CD1c-positive myeloid dendritic cell (primary cell): ENCODE data around the gene CD83.

Source experiments
- DNase-seq: peaks from one replicate; pipeline ENCODE4 v3.0.0-alpha.2; 2016; ENCODE audit errors: extremely low spot score

The CD83 gene

DNA sequence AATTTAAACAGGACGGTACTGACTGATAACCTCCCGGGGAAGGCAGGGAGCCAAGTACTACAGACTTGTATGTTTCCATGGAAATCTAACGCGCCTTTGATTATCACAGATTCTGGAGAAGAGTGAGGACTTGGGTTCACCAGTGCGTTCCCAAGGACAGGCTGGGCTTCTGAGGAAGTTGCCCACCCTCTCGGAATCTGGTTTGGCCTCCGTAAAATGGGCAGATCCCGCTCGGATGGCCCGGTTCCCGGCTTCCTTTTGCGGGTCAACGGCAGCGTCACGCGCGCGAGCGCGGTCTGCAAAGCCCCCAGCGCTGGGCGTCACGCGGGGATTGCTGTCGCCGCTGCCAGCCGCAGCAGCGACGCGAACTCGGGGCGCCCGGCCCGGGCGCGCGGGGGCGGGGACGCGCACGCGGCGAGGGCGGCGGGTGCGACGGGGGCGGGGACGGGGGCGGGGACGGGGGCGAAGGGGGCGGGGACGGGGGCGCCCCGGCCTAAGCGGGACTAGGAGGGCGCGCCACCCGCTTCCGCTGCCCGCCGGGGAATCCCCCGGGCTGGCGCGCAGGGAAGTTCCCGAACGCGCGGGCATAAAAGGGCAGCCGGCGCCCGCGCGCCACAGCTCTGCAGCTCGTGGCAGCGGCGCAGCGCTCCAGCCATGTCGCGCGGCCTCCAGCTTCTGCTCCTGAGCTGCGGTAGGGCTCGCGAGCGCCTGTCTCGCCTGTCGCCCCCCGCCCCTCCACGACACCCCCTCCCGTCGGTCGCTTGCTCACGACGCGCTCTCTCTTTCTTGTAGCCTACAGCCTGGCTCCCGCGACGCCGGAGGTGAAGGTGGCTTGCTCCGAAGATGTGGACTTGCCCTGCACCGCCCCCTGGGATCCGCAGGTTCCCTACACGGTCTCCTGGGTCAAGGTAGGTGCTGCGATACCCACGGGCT, at the start of gene CD83:
TSS of gene CD83 (plus strand) at position 615 of the 933 bp plus-strand sequence. CDS start at position 655, 40 bp downstream.
- peak; percentile 96 for DNase-seq

- DNase-seq = no peak
These were observed 49.4 kb upstream of the CD83 start for GRCh38 chr6:14068133-14068532.

DNA sequence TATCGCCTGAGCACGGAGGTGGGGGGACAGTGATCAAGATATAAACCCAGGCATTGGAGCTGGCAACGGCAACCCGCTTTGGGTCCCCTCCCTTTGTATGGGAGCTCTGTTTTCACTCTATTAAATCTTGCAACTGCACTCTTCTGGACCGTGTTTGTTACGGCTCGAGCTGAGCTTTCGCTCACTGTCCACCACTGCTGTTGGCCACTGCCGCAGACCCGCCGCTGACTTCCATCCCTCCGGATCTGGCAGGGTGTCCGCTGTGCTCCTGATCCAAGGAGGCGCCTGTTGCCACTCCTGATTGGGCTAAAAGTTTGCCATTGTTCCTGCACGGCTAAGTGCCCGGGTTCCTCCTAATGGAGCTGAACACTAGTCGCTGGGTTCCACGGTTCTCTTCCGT, 48.9 kb upstream of the CD83 start:
- DNase-seq = no peak

- DNase-seq = no peak
These were observed 47.1 kb upstream of the CD83 start for GRCh38 chr6:14070457-14070856.

DNA sequence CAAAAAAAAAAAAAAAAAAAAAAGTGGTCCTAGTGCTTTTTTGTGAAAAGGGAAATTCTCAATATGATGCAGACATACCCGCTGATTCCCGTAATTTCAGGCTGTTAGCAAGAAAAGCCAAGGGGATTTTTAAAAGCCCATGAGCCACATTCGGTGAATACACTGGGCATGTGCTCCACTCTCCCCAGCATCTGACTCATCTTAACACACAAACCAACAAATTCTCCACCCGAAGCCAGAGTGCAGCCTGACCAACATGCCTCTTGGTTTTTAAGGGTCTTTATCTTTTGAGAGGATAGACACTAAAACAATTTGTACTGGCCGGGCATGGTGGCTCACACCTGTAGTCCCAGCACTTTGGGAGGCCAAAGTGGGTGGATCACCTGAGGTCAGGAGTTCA, 45.5 kb upstream of the CD83 start:
- DNase-seq = no peak

DNA sequence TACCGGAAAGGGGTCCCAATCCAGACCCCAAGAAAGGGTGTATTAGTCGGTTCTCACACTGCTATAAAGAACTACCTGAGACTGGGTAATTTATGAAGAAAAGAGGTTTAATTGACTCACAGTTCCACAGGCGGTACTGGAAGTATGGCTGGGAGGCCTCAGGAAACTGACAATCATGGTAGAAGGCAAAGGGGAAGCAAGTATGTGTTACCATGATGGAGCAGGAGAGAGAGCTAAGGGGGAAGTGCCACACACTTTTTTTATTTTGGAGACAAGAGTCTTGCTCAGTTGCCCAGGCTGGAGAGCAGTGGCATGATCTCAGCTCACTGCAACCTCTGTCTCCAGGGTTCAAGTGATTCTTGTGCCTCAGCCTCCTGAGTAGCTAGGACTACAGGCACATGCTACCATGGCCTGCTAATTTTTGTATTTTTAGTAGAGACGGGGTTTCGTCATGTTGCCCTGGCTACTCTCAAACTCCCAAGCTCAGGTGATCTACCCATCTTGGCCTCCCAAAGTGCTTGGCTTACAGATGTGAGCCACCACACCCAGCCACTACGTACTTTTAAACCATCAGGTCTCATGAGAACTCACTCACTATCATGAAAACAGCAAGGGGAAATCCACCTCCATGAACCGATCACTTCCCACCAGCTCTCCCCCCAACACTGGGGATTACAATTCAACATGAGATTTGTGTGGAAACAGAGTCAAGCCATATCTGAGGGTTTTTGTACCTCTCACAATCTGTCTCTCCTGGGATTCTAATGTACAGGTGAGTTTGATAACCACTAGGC, 43.8 kb upstream of the CD83 start:
- DNase-seq = peak; percentile 48

DNA sequence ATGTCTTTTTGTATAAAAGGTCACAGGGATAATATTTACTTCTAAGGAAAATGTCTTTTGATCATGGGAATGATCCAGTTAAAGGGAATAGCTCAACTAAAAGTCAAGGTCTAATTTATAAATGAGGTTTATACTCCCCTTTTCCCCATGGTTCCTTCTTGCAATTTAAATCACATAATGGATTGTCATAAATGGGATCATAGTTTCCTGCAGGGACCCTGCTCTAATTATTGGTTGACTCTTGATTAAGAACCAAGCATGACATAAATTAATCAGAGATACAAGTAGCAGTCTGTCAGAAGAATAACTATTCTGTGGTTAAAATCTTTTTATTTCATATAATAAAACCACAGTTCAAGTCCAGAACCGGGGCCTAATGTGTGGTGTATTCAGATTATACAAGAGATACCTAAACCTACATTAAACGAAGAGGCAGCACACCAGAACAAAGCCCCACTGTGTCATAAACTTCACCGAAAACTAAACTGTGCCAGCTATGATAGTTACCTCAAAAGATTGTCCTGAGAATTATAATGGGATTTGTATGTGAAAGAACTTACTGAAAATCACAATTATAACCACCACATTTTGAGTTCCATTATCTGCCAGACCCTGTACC, 43.0 kb upstream of the CD83 start:
- DNase-seq = no peak

- DNase-seq = peak; percentile 38
These were observed 42.5 kb upstream of the CD83 start for GRCh38 chr6:14075095-14075503.

- no peak for DNase-seq
These were observed 40.2 kb upstream of the CD83 start for GRCh38 chr6:14077193-14077867.

- no peak for DNase-seq
These were observed 38.1 kb upstream of the CD83 start for GRCh38 chr6:14079433-14079832.

GRCh38 chr6:14079971-14080370, 37.6 kb upstream of the CD83 start:
- DNase-seq = no peak

DNA sequence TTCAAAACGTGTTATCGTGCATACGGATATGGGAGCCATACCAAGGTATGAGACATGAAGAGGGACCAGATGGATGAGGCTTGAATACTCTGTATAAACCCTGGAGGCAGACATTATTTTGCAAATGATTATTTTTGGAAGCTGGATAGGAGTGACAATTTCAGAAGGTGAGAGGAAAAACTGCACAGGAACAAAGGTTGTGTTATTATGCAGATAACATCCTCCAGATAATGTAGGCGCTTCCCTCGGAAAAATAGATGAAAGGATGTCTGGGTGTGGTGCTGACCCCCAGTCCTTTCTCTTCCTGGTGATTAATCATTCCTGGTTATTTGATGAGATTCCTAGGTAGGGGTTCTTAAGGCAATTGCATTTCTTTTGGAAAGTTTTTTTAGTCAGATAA, 36.4 kb upstream of the CD83 start:
- DNase-seq = no peak

- no peak for DNase-seq
These were observed 34.8 kb upstream of the CD83 start for GRCh38 chr6:14082771-14083170.

- DNase-seq = no peak
These were observed 34.3 kb upstream of the CD83 start for GRCh38 chr6:14083262-14083661.

- no peak for DNase-seq
These were observed 33.8 kb upstream of the CD83 start for GRCh38 chr6:14083751-14084150.

DNA sequence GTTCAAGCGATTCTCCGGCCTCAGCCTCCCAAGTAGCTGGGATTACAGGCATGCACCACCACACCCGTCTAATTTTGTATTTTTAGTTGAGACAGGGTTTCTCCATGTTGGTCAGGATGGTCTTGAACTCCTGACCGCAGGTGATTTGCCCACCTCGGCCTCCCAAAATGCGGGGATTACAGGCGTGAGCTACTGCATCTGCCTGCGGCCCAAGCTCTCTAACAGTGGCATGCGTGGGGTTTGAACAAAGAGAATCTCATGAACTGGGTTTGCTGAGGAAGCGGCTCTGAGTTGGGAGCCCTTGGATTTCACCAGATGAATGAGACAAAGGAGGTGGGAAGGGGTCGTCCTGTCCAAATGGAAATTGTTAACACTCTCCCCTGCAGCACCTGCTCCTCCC, 33.2 kb upstream of the CD83 start:
- no peak for DNase-seq

GRCh38 chr6:14085176-14085787, 32.3 kb upstream of the CD83 start:
- no peak for DNase-seq

DNA sequence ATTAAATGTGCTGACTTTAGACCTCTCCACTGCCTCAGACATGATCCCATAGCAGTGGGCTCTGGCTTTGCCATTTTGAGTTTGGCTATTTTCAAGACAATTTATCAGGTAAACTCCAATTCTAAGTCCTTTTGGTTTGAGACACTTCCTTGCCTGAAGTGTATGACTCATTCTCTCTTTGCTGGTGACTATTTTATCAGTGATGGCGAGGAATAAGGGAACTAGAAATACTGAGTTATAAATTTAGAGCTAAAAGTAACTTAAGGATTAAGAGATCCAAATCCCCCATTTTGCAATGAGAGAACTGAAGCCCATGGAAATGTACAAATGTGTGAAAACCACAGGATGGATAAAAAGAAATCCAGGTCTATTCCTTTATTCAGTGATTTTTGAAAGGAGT, 30.9 kb upstream of the CD83 start:
- DNase-seq = peak; percentile 56

DNA sequence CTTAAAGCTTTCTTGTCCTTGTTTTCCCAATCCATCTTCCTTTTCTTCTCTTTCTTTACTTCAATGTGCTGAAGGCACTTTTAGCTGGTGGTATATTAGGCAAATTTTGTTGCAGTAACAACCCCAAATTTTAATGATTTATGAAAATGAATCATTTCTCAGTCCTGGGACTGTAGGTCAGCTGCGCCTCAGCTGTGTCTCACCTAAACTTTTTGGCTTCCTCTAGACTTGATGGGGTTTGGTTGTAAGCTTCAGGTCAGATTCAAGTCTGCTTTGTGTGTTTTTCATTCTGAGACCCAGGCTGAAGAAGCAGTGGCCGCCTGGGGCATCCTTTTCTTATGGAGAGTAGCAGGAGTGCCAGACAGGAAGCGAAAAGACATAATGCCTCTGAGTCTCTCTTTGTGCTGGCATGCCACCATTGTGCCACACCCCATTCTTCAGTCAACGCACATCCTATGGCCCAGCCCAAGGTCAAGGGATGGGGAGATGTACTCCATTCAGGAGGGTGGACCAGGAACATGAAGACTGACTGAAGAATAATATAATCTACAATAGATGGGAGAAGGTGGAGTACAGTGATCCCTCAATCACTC, 28.9 kb upstream of the CD83 start:
- no peak for DNase-seq

- no peak for DNase-seq
These were observed 28.3 kb upstream of the CD83 start for GRCh38 chr6:14089224-14089623.
